Ishikawa (cell line): Measurements from ENCODE around the gene DHRS13.

ENCODE experiments used
- CREB1 ChIP-seq: IDR thresholded peaks from 2 replicates; pipeline ENCODE4 v1.6.1; 2012; ENCODE audit warnings: low read depth
- EGR1 ChIP-seq: IDR thresholded peaks from 2 replicates; pipeline ENCODE4 v1.6.1; 2012
- EP300 ChIP-seq: IDR thresholded peaks from 2 replicates; pipeline ENCODE4 v1.6.1; 2012; ENCODE audit warnings: borderline replicate concordance
- FOXM1 ChIP-seq: IDR thresholded peaks from 2 replicates; pipeline ENCODE4 v1.6.1; 2012; ENCODE audit warnings: low read depth, borderline replicate concordance
- RAD21 ChIP-seq: IDR thresholded peaks from 2 replicates; pipeline ENCODE4 v1.6.1; 2012; ENCODE audit warnings: low read depth
- TCF12 ChIP-seq: IDR thresholded peaks from 2 replicates; pipeline ENCODE4 v1.6.1; 2012; ENCODE audit warnings: low read depth
- TEAD4 ChIP-seq: IDR thresholded peaks from 2 replicates; pipeline ENCODE4 v1.6.1; 2012
- YY1 ChIP-seq: IDR thresholded peaks from 2 replicates; pipeline ENCODE4 v1.6.1; 2012; ENCODE audit warnings: low read depth
- TF ChIP-seq, protein P1 (sequence below): IDR thresholded peaks from 2 replicates; pipeline ENCODE4 v1.6.1; 2012; ENCODE audit warnings: low read depth, mild to moderate bottlenecking

DNA sequence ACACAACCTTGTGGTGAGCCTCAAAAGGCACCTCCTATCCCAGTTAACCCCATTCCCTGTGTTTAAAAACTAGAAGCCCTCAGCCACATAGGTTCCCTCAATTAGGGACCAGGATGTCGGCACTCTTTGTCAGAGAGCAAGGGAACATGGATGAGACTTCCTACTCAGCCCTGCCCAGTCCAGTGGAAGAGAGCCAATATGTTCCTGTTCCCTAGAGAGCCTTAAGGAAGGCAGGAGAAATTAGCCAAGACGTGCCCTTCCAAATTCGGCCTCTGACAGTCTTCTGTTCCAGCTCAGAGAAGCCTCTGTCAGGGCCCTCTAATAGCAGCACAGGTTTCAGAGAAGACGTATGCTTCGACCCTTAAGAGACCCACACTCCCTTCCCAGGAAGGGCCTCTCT is 14.6 kb upstream of the DHRS13 start:
- TF ChIP-seq TCF12 (no peak), YY1 (no peak), FOXM1 (no peak), CREB1 (no peak), RAD21 (no peak), EP300 (no peak), EGR1 (no peak), TEAD4 (no peak)
- TF ChIP-seq, protein P1, sequence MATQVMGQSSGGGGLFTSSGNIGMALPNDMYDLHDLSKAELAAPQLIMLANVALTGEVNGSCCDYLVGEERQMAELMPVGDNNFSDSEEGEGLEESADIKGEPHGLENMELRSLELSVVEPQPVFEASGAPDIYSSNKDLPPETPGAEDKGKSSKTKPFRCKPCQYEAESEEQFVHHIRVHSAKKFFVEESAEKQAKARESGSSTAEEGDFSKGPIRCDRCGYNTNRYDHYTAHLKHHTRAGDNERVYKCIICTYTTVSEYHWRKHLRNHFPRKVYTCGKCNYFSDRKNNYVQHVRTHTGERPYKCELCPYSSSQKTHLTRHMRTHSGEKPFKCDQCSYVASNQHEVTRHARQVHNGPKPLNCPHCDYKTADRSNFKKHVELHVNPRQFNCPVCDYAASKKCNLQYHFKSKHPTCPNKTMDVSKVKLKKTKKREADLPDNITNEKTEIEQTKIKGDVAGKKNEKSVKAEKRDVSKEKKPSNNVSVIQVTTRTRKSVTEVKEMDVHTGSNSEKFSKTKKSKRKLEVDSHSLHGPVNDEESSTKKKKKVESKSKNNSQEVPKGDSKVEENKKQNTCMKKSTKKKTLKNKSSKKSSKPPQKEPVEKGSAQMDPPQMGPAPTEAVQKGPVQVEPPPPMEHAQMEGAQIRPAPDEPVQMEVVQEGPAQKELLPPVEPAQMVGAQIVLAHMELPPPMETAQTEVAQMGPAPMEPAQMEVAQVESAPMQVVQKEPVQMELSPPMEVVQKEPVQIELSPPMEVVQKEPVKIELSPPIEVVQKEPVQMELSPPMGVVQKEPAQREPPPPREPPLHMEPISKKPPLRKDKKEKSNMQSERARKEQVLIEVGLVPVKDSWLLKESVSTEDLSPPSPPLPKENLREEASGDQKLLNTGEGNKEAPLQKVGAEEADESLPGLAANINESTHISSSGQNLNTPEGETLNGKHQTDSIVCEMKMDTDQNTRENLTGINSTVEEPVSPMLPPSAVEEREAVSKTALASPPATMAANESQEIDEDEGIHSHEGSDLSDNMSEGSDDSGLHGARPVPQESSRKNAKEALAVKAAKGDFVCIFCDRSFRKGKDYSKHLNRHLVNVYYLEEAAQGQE = no peak
